ENCODE results near the gene MPG. TPM values are rescaled to one million over a fixed set of nuclear protein-coding genes. Genes with fewer than 3 reads are reported as not detected.

The MPG gene
- total RNA-seq, 1 experiment from 2014 or later: 85.7 TPM

DNA sequence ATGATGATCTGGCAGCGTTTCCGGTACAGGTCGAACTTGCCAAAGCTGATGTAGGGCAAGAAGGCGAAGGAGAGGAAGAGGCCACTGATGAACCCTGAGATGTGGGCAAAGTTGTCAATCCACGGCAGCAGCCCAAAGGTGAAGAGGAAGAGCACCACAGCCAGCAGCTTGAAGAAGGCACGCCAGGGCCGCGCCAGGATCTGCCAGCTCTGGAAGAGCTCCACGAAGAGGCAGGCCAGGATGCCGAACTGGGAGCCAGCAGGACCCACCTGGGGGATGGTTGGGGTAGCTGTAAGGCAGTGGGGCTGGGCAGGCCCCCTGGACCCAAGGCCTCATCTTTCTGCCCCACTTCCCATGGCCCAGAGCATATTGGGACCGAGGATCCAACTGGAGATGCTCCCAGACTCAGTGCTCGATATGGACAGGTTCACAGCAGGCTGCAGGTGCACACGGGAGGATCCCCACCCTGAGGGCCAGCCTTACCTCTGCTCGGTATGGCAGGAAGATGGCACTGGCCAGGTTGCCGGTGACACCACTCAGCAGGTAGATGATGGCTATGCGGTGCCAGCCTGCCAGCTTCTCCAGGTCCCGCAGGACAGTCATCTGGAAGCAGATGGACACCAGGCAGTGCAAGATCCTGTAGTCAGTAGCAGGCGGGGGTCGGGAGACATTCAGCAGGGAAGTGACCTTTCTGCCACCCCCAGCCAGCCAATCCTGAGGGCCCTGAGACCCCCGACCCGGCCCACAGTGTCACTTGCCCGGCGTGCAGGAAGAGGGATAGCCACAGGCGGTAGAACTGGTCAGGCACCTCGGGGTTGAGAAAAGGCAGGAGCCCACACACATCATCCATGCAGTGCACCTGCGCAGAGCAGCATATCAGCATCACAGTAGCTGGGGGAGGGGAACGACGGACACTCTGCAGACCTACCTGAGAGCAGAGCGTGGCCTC, 19.3 kb upstream of the MPG start:
- Histone ChIP-seq H3K9me3 (ENCODE audit: control insufficient read depth, insufficient read depth, low read depth, low read length) (no peaks in the 10 kb centered on the region), H3K36me3 (ENCODE audit: control insufficient read depth, insufficient read depth, low read length) (no peaks in the 10 kb centered on the region), H3K4me1 (ENCODE audit: control insufficient read depth, insufficient read depth, low read length) (peaks cover 3% of the 10 kb centered on the region; the same call in 1 of the 2 replicates), H3K27me3 (ENCODE audit: control insufficient read depth, insufficient read depth, low read length) (no peaks in the 10 kb centered on the region), H3K4me3 (ENCODE audit: low read depth in 2 of 2, low read length in 2 of 2) (no peak overlapping the region), H3K27ac (ENCODE audit: low read length) (no peak overlapping the region)
- no peak for TF ChIP-seq TCF7L2 (IDR thresholded peaks at IDR 0.05; ENCODE audit: low read depth, low read length)
- TF ChIP-seq, protein P1, sequence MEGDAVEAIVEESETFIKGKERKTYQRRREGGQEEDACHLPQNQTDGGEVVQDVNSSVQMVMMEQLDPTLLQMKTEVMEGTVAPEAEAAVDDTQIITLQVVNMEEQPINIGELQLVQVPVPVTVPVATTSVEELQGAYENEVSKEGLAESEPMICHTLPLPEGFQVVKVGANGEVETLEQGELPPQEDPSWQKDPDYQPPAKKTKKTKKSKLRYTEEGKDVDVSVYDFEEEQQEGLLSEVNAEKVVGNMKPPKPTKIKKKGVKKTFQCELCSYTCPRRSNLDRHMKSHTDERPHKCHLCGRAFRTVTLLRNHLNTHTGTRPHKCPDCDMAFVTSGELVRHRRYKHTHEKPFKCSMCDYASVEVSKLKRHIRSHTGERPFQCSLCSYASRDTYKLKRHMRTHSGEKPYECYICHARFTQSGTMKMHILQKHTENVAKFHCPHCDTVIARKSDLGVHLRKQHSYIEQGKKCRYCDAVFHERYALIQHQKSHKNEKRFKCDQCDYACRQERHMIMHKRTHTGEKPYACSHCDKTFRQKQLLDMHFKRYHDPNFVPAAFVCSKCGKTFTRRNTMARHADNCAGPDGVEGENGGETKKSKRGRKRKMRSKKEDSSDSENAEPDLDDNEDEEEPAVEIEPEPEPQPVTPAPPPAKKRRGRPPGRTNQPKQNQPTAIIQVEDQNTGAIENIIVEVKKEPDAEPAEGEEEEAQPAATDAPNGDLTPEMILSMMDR (IDR thresholded peaks at IDR 0.05): no peak
- TF ChIP-seq, protein P2, sequence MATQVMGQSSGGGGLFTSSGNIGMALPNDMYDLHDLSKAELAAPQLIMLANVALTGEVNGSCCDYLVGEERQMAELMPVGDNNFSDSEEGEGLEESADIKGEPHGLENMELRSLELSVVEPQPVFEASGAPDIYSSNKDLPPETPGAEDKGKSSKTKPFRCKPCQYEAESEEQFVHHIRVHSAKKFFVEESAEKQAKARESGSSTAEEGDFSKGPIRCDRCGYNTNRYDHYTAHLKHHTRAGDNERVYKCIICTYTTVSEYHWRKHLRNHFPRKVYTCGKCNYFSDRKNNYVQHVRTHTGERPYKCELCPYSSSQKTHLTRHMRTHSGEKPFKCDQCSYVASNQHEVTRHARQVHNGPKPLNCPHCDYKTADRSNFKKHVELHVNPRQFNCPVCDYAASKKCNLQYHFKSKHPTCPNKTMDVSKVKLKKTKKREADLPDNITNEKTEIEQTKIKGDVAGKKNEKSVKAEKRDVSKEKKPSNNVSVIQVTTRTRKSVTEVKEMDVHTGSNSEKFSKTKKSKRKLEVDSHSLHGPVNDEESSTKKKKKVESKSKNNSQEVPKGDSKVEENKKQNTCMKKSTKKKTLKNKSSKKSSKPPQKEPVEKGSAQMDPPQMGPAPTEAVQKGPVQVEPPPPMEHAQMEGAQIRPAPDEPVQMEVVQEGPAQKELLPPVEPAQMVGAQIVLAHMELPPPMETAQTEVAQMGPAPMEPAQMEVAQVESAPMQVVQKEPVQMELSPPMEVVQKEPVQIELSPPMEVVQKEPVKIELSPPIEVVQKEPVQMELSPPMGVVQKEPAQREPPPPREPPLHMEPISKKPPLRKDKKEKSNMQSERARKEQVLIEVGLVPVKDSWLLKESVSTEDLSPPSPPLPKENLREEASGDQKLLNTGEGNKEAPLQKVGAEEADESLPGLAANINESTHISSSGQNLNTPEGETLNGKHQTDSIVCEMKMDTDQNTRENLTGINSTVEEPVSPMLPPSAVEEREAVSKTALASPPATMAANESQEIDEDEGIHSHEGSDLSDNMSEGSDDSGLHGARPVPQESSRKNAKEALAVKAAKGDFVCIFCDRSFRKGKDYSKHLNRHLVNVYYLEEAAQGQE (IDR thresholded peaks at IDR 0.05; ENCODE audit: insufficient read depth in 1 of 2, low read depth in 2 of 2, low read length in 1 of 2): no peak
- DNase-seq (ENCODE audit: low read depth, low spot score) (no peak), ATAC-seq (no peak)
- in situ Hi-C loops (cut with HindIII; ENCODE audit: low pct_unique_long_range_greater_than_20kb, low sequenced_read_pairs) (no loop called here), intact Hi-C loops (cut with micrococcal nuclease; ENCODE audit: unreplicated experiment) (no loop called here)
- no TSS peak for BruUV-seq (replicated peaks)
- ChIA-PET POLR2A (interaction anchor here (0.6 kb wide), 1 partner anchor 141 kb away, joined by 4 read pairs; no protein-coding TSS in a partner anchor), CTCF (interaction anchor here (0.6 kb wide), 1 partner anchor 1272 kb away, joined by 8 read pairs; no protein-coding TSS in a partner anchor)

DNA sequence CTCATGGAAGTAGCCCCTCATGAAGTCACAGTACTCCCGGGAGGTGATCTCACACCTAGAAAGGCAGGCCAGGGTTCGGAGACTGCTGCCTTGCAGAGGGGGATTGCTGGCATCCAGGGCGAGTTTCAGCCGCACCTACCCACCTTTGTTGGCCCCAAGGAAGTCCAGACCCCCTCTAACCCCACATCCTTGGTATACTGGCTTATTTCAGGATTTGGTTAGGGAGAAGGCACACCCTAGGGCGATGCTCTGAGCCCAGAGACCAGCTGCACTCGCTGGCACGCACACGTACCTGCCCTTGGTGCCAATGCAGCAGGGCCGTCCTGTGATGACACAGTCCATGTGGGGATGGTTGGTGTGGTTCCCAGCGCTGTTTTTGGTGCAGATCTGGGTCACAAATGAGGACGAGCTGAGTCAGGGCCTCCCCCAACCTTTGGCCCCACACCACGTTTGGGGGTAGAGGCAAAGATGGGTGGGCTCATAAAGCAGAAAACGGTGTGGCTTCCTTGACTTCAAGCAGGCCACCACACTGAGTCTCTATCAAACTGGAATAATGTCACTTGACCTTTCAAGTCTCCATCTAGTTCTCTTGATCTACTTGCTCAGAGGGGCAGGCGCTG, 18.5 kb upstream of the MPG start:
- H3K9me3 ChIP-seq (ENCODE audit: control insufficient read depth, insufficient read depth, low read depth, low read length): no peaks in the 10 kb centered on the region
- BruUV-seq (replicated peaks): no TSS peak
- CTCF ChIA-PET: no interaction called here
- in situ Hi-C loops (cut with HindIII; ENCODE audit: low pct_unique_long_range_greater_than_20kb, low sequenced_read_pairs) (no loop called here), intact Hi-C loops (cut with micrococcal nuclease; ENCODE audit: unreplicated experiment) (no loop called here)
- no peaks in the 10 kb centered on the region for H3K27me3 ChIP-seq (ENCODE audit: control insufficient read depth, insufficient read depth, low read length)
- H3K27ac ChIP-seq (ENCODE audit: low read length): no peak overlapping the region
- TF ChIP-seq SIN3A (IDR thresholded peaks at IDR 0.05; ENCODE audit: borderline replicate concordance, insufficient read depth, low read depth, low read length): no peak
- TF ChIP-seq POLR2AphosphoS5 (IDR thresholded peaks at IDR 0.05; ENCODE audit: low read depth, low read length): no peak
- TF ChIP-seq, protein P2 (IDR thresholded peaks at IDR 0.05; ENCODE audit: insufficient read depth in 1 of 2, low read depth in 2 of 2, low read length in 1 of 2): no peak
- no peak for TF ChIP-seq TCF7L2 (IDR thresholded peaks at IDR 0.05; ENCODE audit: low read depth, low read length)
- TF ChIP-seq, protein P1 (IDR thresholded peaks at IDR 0.05): no peak
- H3K4me3 ChIP-seq (ENCODE audit: low read depth in 2 of 2, low read length in 2 of 2): no peak overlapping the region
- ATAC-seq (no peak), DNase-seq (ENCODE audit: low read depth, low spot score) (no peak)
- POLR2A ChIA-PET: no interaction called here
- H3K36me3 ChIP-seq (ENCODE audit: control insufficient read depth, insufficient read depth, low read length): no peaks in the 10 kb centered on the region
- H3K4me1 ChIP-seq (ENCODE audit: control insufficient read depth, insufficient read depth, low read length): peaks cover 3% of the 10 kb centered on the region; the same call in 1 of the 2 replicates
